NCI-H146 (cell line): ENCODE results near the gene NSMCE3.

Source experiments
- DNase-seq: peaks from one replicate; lab custom pipeline; 2025; lab: John Stamatoyannopoulos, UW

Gene NSMCE3

DNA sequence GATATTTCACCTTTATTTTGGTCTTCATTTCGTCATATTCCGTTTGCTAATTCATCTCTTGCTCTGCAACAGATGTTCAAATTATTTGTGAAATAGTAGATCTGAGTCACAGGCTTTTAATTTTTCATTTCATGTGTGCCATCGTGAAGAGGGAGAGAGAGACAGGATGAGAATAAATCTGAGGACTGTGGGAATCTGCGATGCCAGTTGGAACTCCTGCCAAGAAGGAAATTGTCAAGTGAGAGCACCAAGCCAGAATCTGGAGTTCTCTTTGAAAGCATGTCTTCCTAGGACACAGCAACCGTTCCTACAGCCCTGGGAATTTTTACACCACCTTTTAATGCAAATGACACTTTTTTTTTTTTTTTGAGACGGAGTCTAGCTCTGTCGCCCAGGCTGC, 48.8 kb downstream of the NSMCE3 start:
- DNase-seq = no peak

DNA sequence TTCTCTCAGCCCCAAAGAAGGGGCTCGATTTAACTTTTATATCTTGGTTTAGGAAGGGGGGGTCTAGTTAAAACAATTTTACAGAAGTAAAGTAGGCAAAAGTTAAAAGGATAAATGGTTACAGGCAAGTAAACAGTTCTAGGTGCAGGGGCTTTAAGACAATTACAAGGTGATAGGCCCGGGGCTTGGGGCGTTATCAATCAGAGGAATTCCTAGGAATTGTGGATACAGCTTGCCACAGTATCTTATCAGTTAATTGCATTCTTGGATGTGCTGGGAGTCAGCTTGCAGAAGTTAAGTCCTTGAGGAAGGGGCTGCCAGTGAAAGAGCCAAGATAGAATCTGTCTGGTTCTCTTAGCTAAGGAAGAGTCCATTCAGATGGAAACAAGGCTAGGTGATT, 52.7 kb downstream of the NSMCE3 start:
- DNase-seq = no peak
